Myocyte (in vitro differentiated cells): Measurements from ENCODE around the gene RIMBP2. TPM values are rescaled to one million over a fixed set of nuclear protein-coding genes. Genes with fewer than 3 reads are reported as not detected.

Source experiments
- DNase-seq: peaks from one replicate; pipeline ENCODE4 v3.0.0-alpha.2; 2012; ENCODE audit warnings: low read depth
- total RNA-seq: library from RNA; depleted of rRNA; stranded (reverse); fragments of >200 nt; gene quantifications from 2 replicates; pipeline ENCODE4 v1.2.3, GENCODE V29; 2014

The RIMBP2 gene
- total RNA-seq, 1 donor from 2014 or later: not detected

- DNase-seq: no peak
Observed at GRCh38 chr12:130398100-130398848, 317.8 kb downstream of the RIMBP2 start.

- DNase-seq: no peak
Observed at GRCh38 chr12:130396667-130397066, 319.4 kb downstream of the RIMBP2 start.

GRCh38 chr12:130394906-130395305, 321.2 kb downstream of the RIMBP2 start:
- no peak for DNase-seq

- no peak for DNase-seq
Observed at GRCh38 chr12:130391186-130391585, 324.9 kb downstream of the RIMBP2 start.

GRCh38 chr12:130385193-130385592, 330.9 kb downstream of the RIMBP2 start:
- DNase-seq: no peak

GRCh38 chr12:130384234-130384633, 331.9 kb downstream of the RIMBP2 start:
- no peak for DNase-seq

GRCh38 chr12:130382818-130383217, 333.3 kb downstream of the RIMBP2 start:
- no peak for DNase-seq

- DNase-seq: no peak
Observed at GRCh38 chr12:130375296-130376287, 340.5 kb downstream of the RIMBP2 start.

GRCh38 chr12:130374083-130374482, 342.0 kb downstream of the RIMBP2 start:
- no peak for DNase-seq

- DNase-seq: no peak
Observed at GRCh38 chr12:130372936-130373335, 343.2 kb downstream of the RIMBP2 start.

- DNase-seq: no peak
Observed at GRCh38 chr12:130371296-130371695, 344.8 kb downstream of the RIMBP2 start.

- DNase-seq: no peak
Observed at GRCh38 chr12:130369816-130370215, 346.3 kb downstream of the RIMBP2 start.

- no peak for DNase-seq
Observed at GRCh38 chr12:130367523-130367922, 348.6 kb downstream of the RIMBP2 start.

GRCh38 chr12:130367003-130367402, 349.1 kb downstream of the RIMBP2 start:
- DNase-seq: no peak

GRCh38 chr12:130366159-130366558, 349.9 kb downstream of the RIMBP2 start:
- DNase-seq: no peak

GRCh38 chr12:130364578-130364977, 351.5 kb downstream of the RIMBP2 start:
- no peak for DNase-seq

- DNase-seq: no peak
Observed at GRCh38 chr12:130362060-130362459, 354.0 kb downstream of the RIMBP2 start.

GRCh38 chr12:130357729-130358330, 358.3 kb downstream of the RIMBP2 start:
- DNase-seq: no peak

GRCh38 chr12:130357241-130357640, 358.9 kb downstream of the RIMBP2 start:
- DNase-seq: no peak

- DNase-seq: no peak
Observed at GRCh38 chr12:130356222-130356621, 359.9 kb downstream of the RIMBP2 start.

- no peak for DNase-seq
Observed at GRCh38 chr12:130354407-130354806, 361.7 kb downstream of the RIMBP2 start.

- no peak for DNase-seq
Observed at GRCh38 chr12:130353081-130353480, 363.0 kb downstream of the RIMBP2 start.
